Stimulated activated naive CD8-positive, alpha-beta T cell treated with anti-CD3 and anti-CD28 coated beads, Interleukin-15, amount 100 ng/mL, for 72 hours (primary cell): ENCODE data around the gene ANKRD33B.
"Not testable (repeated sequence)": the region's sequence is repeated elsewhere in the genome, so short reads cannot be mapped to it uniquely, and the experiment has no call there.

Experiments
- ATAC-seq: fragments of 150-1000 bp; cut with Tn5 transposase; 2 replicates; pipeline ENCODE4 v1.10.0; 2021; ENCODE audit warnings: mild to moderate bottlenecking, moderate library complexity
- DNase-seq, 2 donors: peaks; one replicate each; pipeline ENCODE4 v3.0.0; 2021 to 2022
- H3K27ac Mint-ChIP-seq, 2 donors: one replicate each; pipeline ENCODE4 v1.8.0; 2022; ENCODE audit warnings: mild to moderate bottlenecking in 2 of 2, mixed read lengths in 2 of 2, moderate library complexity in 2 of 2
- H3K27me3 Mint-ChIP-seq: one replicate; pipeline ENCODE4 v1.8.0; 2022; ENCODE audit warnings: mixed read lengths
- H3K4me1 Mint-ChIP-seq: one replicate; pipeline ENCODE4 v1.8.0; 2022; ENCODE audit warnings: mild to moderate bottlenecking, mixed read lengths
- H3K4me3 Mint-ChIP-seq, 2 donors: one replicate each; pipeline ENCODE4 v1.8.0; 2022; ENCODE audit warnings: mild to moderate bottlenecking in 2 of 2, mixed read lengths in 2 of 2, moderate library complexity in 1 of 2
- H3K9me3 Mint-ChIP-seq, 2 donors: one replicate each; pipeline ENCODE4 v1.8.0; 2022; ENCODE audit warnings: mixed read lengths in 2 of 2

The ANKRD33B gene

GRCh38 chr5:10663489-10664179 lies 99.8 kb downstream of the ANKRD33B start:
- Mint-ChIP-seq H3K4me3 (no peak overlapping the region), H3K4me1 (no peaks in the 10 kb centered on the region)

GRCh38 chr5:10664180-10664769 lies 100.4 kb downstream of the ANKRD33B start:
- ATAC-seq, H3K4me3 Mint-ChIP-seq, H3K9me3 Mint-ChIP-seq: not testable (repeated sequence)

More at GRCh38 chr5:10663489-10664179, 99.8 kb downstream of the ANKRD33B start:
- no peak for ATAC-seq
- Mint-ChIP-seq H3K9me3 (no peaks in the 10 kb centered on the region), H3K27ac (no peak overlapping the region), H3K27me3 (no peaks in the 10 kb centered on the region)
- DNase-seq = no peak

GRCh38 chr5:10665799-10666198 lies 101.9 kb downstream of the ANKRD33B start:
- Mint-ChIP-seq H3K4me1 (no peaks in the 10 kb centered on the region), H3K9me3 (no peaks in the 10 kb centered on the region), H3K27me3 (no peaks in the 10 kb centered on the region), H3K27ac (no peak overlapping the region), H3K4me3 (no peak overlapping the region)
- no peak for ATAC-seq
- no peak for DNase-seq

More at GRCh38 chr5:10664180-10664769, 100.4 kb downstream of the ANKRD33B start:
- not testable (repeated sequence) for H3K27ac Mint-ChIP-seq, DNase-seq, H3K27me3 Mint-ChIP-seq, H3K4me1 Mint-ChIP-seq

GRCh38 chr5:10666531-10667299 lies 102.8 kb downstream of the ANKRD33B start:
- Mint-ChIP-seq H3K27ac (no peak overlapping the region), H3K4me3 (no peak overlapping the region), H3K9me3 (no peaks in the 10 kb centered on the region), H3K27me3 (no peaks in the 10 kb centered on the region), H3K4me1 (no peaks in the 10 kb centered on the region)
- ATAC-seq (no peak), DNase-seq (no peak)

GRCh38 chr5:10667431-10668057 lies 103.7 kb downstream of the ANKRD33B start:
- Mint-ChIP-seq H3K9me3 (no peaks in the 10 kb centered on the region), H3K4me3 (no peak overlapping the region), H3K27me3 (no peaks in the 10 kb centered on the region), H3K4me1 (no peaks in the 10 kb centered on the region), H3K27ac (no peak overlapping the region)
- no peak for DNase-seq
- ATAC-seq = no peak

- Mint-ChIP-seq H3K4me1 (no peaks in the 10 kb centered on the region), H3K27me3 (no peaks in the 10 kb centered on the region), H3K4me3 (no peak overlapping the region), H3K27ac (peak overlapping the region in 1 of 2 donors; percentile 49), H3K9me3 (no peaks in the 10 kb centered on the region)
- DNase-seq (no peak), ATAC-seq (no peak)
Observed at GRCh38 chr5:10668697-10669096, 104.8 kb downstream of the ANKRD33B start.

GRCh38 chr5:10669983-10670382 lies 106.1 kb downstream of the ANKRD33B start:
- no peaks in the 10 kb centered on the region for H3K4me1 Mint-ChIP-seq
- H3K27me3 Mint-ChIP-seq = no peaks in the 10 kb centered on the region
- ATAC-seq (no peak), DNase-seq (no peak)
- no peaks in the 10 kb centered on the region for H3K9me3 Mint-ChIP-seq
- no peak overlapping the region for H3K4me3 Mint-ChIP-seq
- H3K27ac Mint-ChIP-seq = no peak overlapping the region

GRCh38 chr5:10671041-10672008 lies 107.5 kb downstream of the ANKRD33B start:
- ATAC-seq (no peak), DNase-seq (no peak)
- Mint-ChIP-seq H3K9me3 (peaks cover 0 to 2% of the 10 kb centered on the region in 2 donors), H3K4me3 (no peak overlapping the region), H3K27me3 (no peaks in the 10 kb centered on the region), H3K4me1 (no peaks in the 10 kb centered on the region), H3K27ac (no peak overlapping the region)

GRCh38 chr5:10672146-10673016 lies 108.5 kb downstream of the ANKRD33B start:
- Mint-ChIP-seq H3K4me3 (no peak overlapping the region), H3K27me3 (no peaks in the 10 kb centered on the region), H3K9me3 (peaks cover 0 to 12% of the 10 kb centered on the region in 2 donors), H3K4me1 (no peaks in the 10 kb centered on the region), H3K27ac (no peak overlapping the region)
- no peak for DNase-seq
- ATAC-seq = no peak

- H3K27me3 Mint-ChIP-seq = no peaks in the 10 kb centered on the region
- no peak overlapping the region for H3K4me3 Mint-ChIP-seq
- no peak overlapping the region for H3K27ac Mint-ChIP-seq
- no peak for DNase-seq
- no peaks in the 10 kb centered on the region for H3K4me1 Mint-ChIP-seq
- peaks cover 0 to 18% of the 10 kb centered on the region in 2 donors for H3K9me3 Mint-ChIP-seq
- ATAC-seq = no peak
Observed at GRCh38 chr5:10673017-10673389, 109.1 kb downstream of the ANKRD33B start.

- ATAC-seq (no peak), DNase-seq (no peak)
- H3K27ac Mint-ChIP-seq = no peak overlapping the region
- no peaks in the 10 kb centered on the region for H3K4me1 Mint-ChIP-seq
- no peak overlapping the region for H3K4me3 Mint-ChIP-seq
- no peaks in the 10 kb centered on the region for H3K27me3 Mint-ChIP-seq
- peaks cover 0 to 20% of the 10 kb centered on the region in 2 donors for H3K9me3 Mint-ChIP-seq
Observed at GRCh38 chr5:10673407-10673806, 109.5 kb downstream of the ANKRD33B start.

GRCh38 chr5:10674096-10674495 lies 110.2 kb downstream of the ANKRD33B start:
- no peak overlapping the region for H3K27ac Mint-ChIP-seq
- ATAC-seq = no peak
- peaks cover 0 to 20% of the 10 kb centered on the region in 2 donors for H3K9me3 Mint-ChIP-seq

GRCh38 chr5:10674582-10674981 lies 110.7 kb downstream of the ANKRD33B start:
- H3K9me3 Mint-ChIP-seq = peaks cover 0 to 20% of the 10 kb centered on the region in 2 donors
- H3K4me3 Mint-ChIP-seq = no peak overlapping the region
- H3K27ac Mint-ChIP-seq = no peak overlapping the region
- peak; percentile 49 for ATAC-seq
- no peak for DNase-seq
- no peaks in the 10 kb centered on the region for H3K27me3 Mint-ChIP-seq
- no peaks in the 10 kb centered on the region for H3K4me1 Mint-ChIP-seq

More at GRCh38 chr5:10674096-10674495, 110.2 kb downstream of the ANKRD33B start:
- DNase-seq = no peak
- no peaks in the 10 kb centered on the region for H3K27me3 Mint-ChIP-seq
- H3K4me1 Mint-ChIP-seq = no peaks in the 10 kb centered on the region
- H3K4me3 Mint-ChIP-seq = no peak overlapping the region

GRCh38 chr5:10675177-10675700 lies 111.4 kb downstream of the ANKRD33B start:
- Mint-ChIP-seq H3K9me3 (peaks cover 0 to 20% of the 10 kb centered on the region in 2 donors), H3K27ac (no peak overlapping the region), H3K27me3 (no peaks in the 10 kb centered on the region), H3K4me3 (no peak overlapping the region), H3K4me1 (no peaks in the 10 kb centered on the region)
- DNase-seq (no peak), ATAC-seq (no peak)
